GM19023 (cell line): Measurements from ENCODE around the gene GTF3C5.
"Not testable (repeated sequence)": the region's sequence is repeated elsewhere in the genome, so short reads cannot be mapped to it uniquely, and the experiment has no call there.

Source experiments
- ATAC-seq: cut with Tn5 transposase; IDR thresholded peaks from one replicate; pipeline ENCODE4 v1.9.1; 2021; ENCODE audit warnings: mild to moderate bottlenecking, moderate library complexity; ENCODE audit not compliant: unreplicated experiment

Gene GTF3C5

GRCh38 chr9:133067006-133067405 is 36.2 kb downstream of the GTF3C5 start:
- no peak for ATAC-seq

- ATAC-seq = no peak
These were observed 37.0 kb downstream of the GTF3C5 start for GRCh38 chr9:133067813-133068212.

GRCh38 chr9:133068431-133068830 is 37.6 kb downstream of the GTF3C5 start:
- not testable (repeated sequence) for ATAC-seq

- not testable (repeated sequence) for ATAC-seq
These were observed 39.7 kb downstream of the GTF3C5 start for GRCh38 chr9:133070500-133070961.

GRCh38 chr9:133070985-133071384 is 40.2 kb downstream of the GTF3C5 start:
- not testable (repeated sequence) for ATAC-seq

- no peak for ATAC-seq
These were observed 40.8 kb downstream of the GTF3C5 start for GRCh38 chr9:133071484-133072150.

GRCh38 chr9:133072210-133072609 is 41.4 kb downstream of the GTF3C5 start:
- ATAC-seq = not testable (repeated sequence)

GRCh38 chr9:133073086-133074014 is 42.6 kb downstream of the GTF3C5 start:
- no peak for ATAC-seq

GRCh38 chr9:133074111-133074651 is 43.4 kb downstream of the GTF3C5 start:
- no peak for ATAC-seq

GRCh38 chr9:133075925-133076630 is 45.3 kb downstream of the GTF3C5 start:
- ATAC-seq = no peak

- ATAC-seq = no peak
These were observed 45.9 kb downstream of the GTF3C5 start for GRCh38 chr9:133076691-133077090.

- no peak for ATAC-seq
These were observed 47.7 kb downstream of the GTF3C5 start for GRCh38 chr9:133078486-133078885.

- ATAC-seq = no peak
These were observed 49.4 kb downstream of the GTF3C5 start for GRCh38 chr9:133080161-133080560.

GRCh38 chr9:133080786-133081779 is 50.3 kb downstream of the GTF3C5 start:
- ATAC-seq = not testable (repeated sequence)

- not testable (repeated sequence) for ATAC-seq
These were observed 51.3 kb downstream of the GTF3C5 start for GRCh38 chr9:133081957-133082644.

- ATAC-seq = not testable (repeated sequence)
These were observed 52.9 kb downstream of the GTF3C5 start for GRCh38 chr9:133083688-133084087.

- ATAC-seq = not testable (repeated sequence)
These were observed 55.5 kb downstream of the GTF3C5 start for GRCh38 chr9:133086212-133086860.

- no peak for ATAC-seq
These were observed 56.1 kb downstream of the GTF3C5 start for GRCh38 chr9:133086894-133087293.
